ENCODE data around the gene ADAM10. TPM values are rescaled to one million over a fixed set of nuclear protein-coding genes. Genes with fewer than 3 reads are reported as not detected.

The ADAM10 gene
- total and polyA plus RNA-seq, 7 donors, result 7.9 to 37.9 (median 33.1) TPM

GRCh38 chr15:58705105-58705504, 44.4 kb downstream of the ADAM10 start:
- Histone ChIP-seq H3K4me3 (no peak overlapping the region), H3K27ac (no peak overlapping the region), H3K27me3 (ENCODE audit: insufficient read depth in 3 of 3, low read length in 2 of 3) (no peaks in the 10 kb centered on the region), H3K36me3 (ENCODE audit: insufficient read depth in 1 of 2, low read depth in 1 of 2) (no peaks in the 10 kb centered on the region), H3K9me3 (no peaks in the 10 kb centered on the region), H3K4me1 (peaks cover 5% of the 10 kb centered on the region)
- ATAC-seq (no peak), DNase-seq (no peak)
- TF ChIP-seq CTCF (IDR thresholded peaks at IDR 0.05), result no peak
- intact Hi-C loops (cut with DNase I), result no loop called here
- WGBS, 3 donors, result 81 to 87% (median 82%) methylated on average over 2 of the region's 2 CpGs

GRCh38 chr15:58704155-58704865, 45.2 kb downstream of the ADAM10 start:
- 75 to 81% (median 77%) methylated on average over 4 of the region's 4 CpGs for WGBS, 3 donors
- intact Hi-C loops (cut with DNase I), result no loop called here
- ATAC-seq (no peak), DNase-seq (no peak)
- Histone ChIP-seq H3K27me3 (ENCODE audit: insufficient read depth in 3 of 3, low read length in 2 of 3) (no peaks in the 10 kb centered on the region), H3K4me3 (no peak overlapping the region), H3K9me3 (peaks cover 8% of the 10 kb centered on the region), H3K36me3 (ENCODE audit: insufficient read depth in 1 of 2, low read depth in 1 of 2) (no peaks in the 10 kb centered on the region), H3K27ac (no peak overlapping the region), H3K4me1 (peaks cover 5% of the 10 kb centered on the region)
- no peak for TF ChIP-seq CTCF (IDR thresholded peaks at IDR 0.05)

- no peak for TF ChIP-seq CTCF (IDR thresholded peaks at IDR 0.05)
- DNase-seq (no peak), ATAC-seq (no peak)
- H3K4me1 ChIP-seq, result peaks cover 5% of the 10 kb centered on the region
- 90 to 94% (median 90%) methylated on average over 4 of the region's 4 CpGs for WGBS, 3 donors
- intact Hi-C loops (cut with DNase I), result no loop called here
- no peaks in the 10 kb centered on the region for H3K27me3 ChIP-seq (ENCODE audit: insufficient read depth in 3 of 3, low read length in 2 of 3)
- H3K4me3 ChIP-seq, result no peak overlapping the region
- peaks cover 11% of the 10 kb centered on the region for H3K9me3 ChIP-seq
- no peak overlapping the region for H3K27ac ChIP-seq
- no peaks in the 10 kb centered on the region for H3K36me3 ChIP-seq (ENCODE audit: insufficient read depth in 1 of 2, low read depth in 1 of 2)
Observed at GRCh38 chr15:58703610-58704009, 45.9 kb downstream of the ADAM10 start.

- no peak for ATAC-seq
- TF ChIP-seq CTCF (IDR thresholded peaks at IDR 0.05), result no peak
- no peak overlapping the region for H3K27ac ChIP-seq
Observed at GRCh38 chr15:58702233-58702632, 47.3 kb downstream of the ADAM10 start.

GRCh38 chr15:58701376-58701775, 48.1 kb downstream of the ADAM10 start:
- Histone ChIP-seq H3K4me3 (no peak overlapping the region), H3K27me3 (ENCODE audit: insufficient read depth in 3 of 3, low read length in 2 of 3) (no peaks in the 10 kb centered on the region), H3K27ac (no peak overlapping the region), H3K9me3 (peaks cover 11% of the 10 kb centered on the region), H3K36me3 (ENCODE audit: insufficient read depth in 1 of 2, low read depth in 1 of 2) (no peaks in the 10 kb centered on the region), H3K4me1 (peaks cover 5% of the 10 kb centered on the region)
- intact Hi-C loops (cut with DNase I), result no loop called here
- ATAC-seq, result no peak
- TF ChIP-seq CTCF (IDR thresholded peaks at IDR 0.05), result no peak
- 69 to 87% (median 81%) methylated on average over 4 of the region's 4 CpGs for WGBS, 3 donors
- DNase-seq, result no peak

More at GRCh38 chr15:58702233-58702632, 47.3 kb downstream of the ADAM10 start:
- Histone ChIP-seq H3K4me3 (no peak overlapping the region), H3K36me3 (ENCODE audit: insufficient read depth in 1 of 2, low read depth in 1 of 2) (no peaks in the 10 kb centered on the region), H3K27me3 (ENCODE audit: insufficient read depth in 3 of 3, low read length in 2 of 3) (no peaks in the 10 kb centered on the region), H3K9me3 (peaks cover 11% of the 10 kb centered on the region), H3K4me1 (peaks cover 5% of the 10 kb centered on the region)
- intact Hi-C loops (cut with DNase I), result no loop called here
- 94 to 99% (median 95%) methylated on average over 2 of the region's 2 CpGs for whole genome bisulfite sequencing, 3 donors
- DNase-seq, result no peak
